Erythroblast (primary cell): ENCODE data around the gene TIMM13.
"Not testable (repeated sequence)": the region's sequence is repeated elsewhere in the genome, so short reads cannot be mapped to it uniquely, and the experiment has no call there.

Experiments used
- DNase-seq, 2 experiments: peaks; one replicate each; lab custom pipeline; 2025; lab: John Stamatoyannopoulos, UW
- GATA1 ChIP-seq: IDR thresholded peaks from 2 replicates; pipeline ENCODE4 v1.6.1; 2011; ENCODE audit warnings: low read depth, mild to moderate bottlenecking, control low read depth, low read length, moderate library complexity
- POLR2A ChIP-seq: IDR thresholded peaks from 2 replicates; pipeline ENCODE4 v1.6.1; 2011; ENCODE audit warnings: mild to moderate bottlenecking, low read length

TIMM13 gene

GRCh38 chr19:2427429-2428320, at the start of gene TIMM13:
Gene TIMM13, minus strand, starts transcription at chr19:2427586. Its CDS starts 53 bp downstream, at chr19:2427533.
- peak; percentile 96 to 99 for DNase-seq
- TF ChIP-seq POLR2A, result peak; percentile 80
- TF ChIP-seq GATA1, result no peak

GRCh38 chr19:2476451-2477140, 49.2 kb upstream of the TIMM13 start:
- peak in 1 of 2 experiments; percentile 78 for DNase-seq
- no peak for TF ChIP-seq POLR2A
- no peak for TF ChIP-seq GATA1

- peak; percentile 91 to 94 for DNase-seq
- no peak for TF ChIP-seq GATA1
- peak; percentile 98 for TF ChIP-seq POLR2A
Measured at GRCh38 chr19:2475702-2476450, 48.5 kb upstream of the TIMM13 start, which contains the start of gene GADD45B. Gene GADD45B, plus strand, starts transcription at chr19:2476127. Its CDS starts 232 bp downstream, at chr19:2476359.

- TF ChIP-seq GATA1 (no peak), POLR2A (no peak)
- peak in 1 of 2 experiments; percentile 52 for DNase-seq
Measured at GRCh38 chr19:2475018-2475701, 47.8 kb upstream of the TIMM13 start.

GRCh38 chr19:2474232-2475017, 47.0 kb upstream of the TIMM13 start:
- TF ChIP-seq GATA1, result no peak
- peak; percentile 82 to 92 for DNase-seq

- DNase-seq, result not testable (repeated sequence)
Measured at GRCh38 chr19:2469915-2470200, 42.5 kb upstream of the TIMM13 start.

- DNase-seq, result no peak
- TF ChIP-seq GATA1 (no peak), POLR2A (no peak)
Measured at GRCh38 chr19:2469102-2469914, 41.9 kb upstream of the TIMM13 start.

GRCh38 chr19:2468596-2468995, 41.2 kb upstream of the TIMM13 start:
- TF ChIP-seq GATA1, result no peak
- TF ChIP-seq POLR2A, result no peak
- DNase-seq, result no peak

- TF ChIP-seq POLR2A, result no peak
- TF ChIP-seq GATA1, result no peak
- no peak for DNase-seq
Measured at GRCh38 chr19:2464389-2464788, 37.0 kb upstream of the TIMM13 start.

- DNase-seq, result not testable (repeated sequence)
Measured at GRCh38 chr19:2463694-2464093, 36.3 kb upstream of the TIMM13 start.

- TF ChIP-seq GATA1, result no peak
- no peak for TF ChIP-seq POLR2A
- DNase-seq, result no peak
Measured at GRCh38 chr19:2462635-2463421, 35.4 kb upstream of the TIMM13 start.
